HG03342 (cell line): ENCODE measurements around the gene TBCD.
A peak's percentile ranks its signal among the peaks of the same experiment; 100 is the strongest.
"Not testable (repeated sequence)": the region's sequence is repeated elsewhere in the genome, so short reads cannot be mapped to it uniquely, and the experiment has no call there.

Experiments used
- ATAC-seq: cut with Tn5 transposase; IDR thresholded peaks from one replicate; pipeline ENCODE4 v1.9.1; 2021; ENCODE audit warnings: mild to moderate bottlenecking, moderate library complexity; ENCODE audit not compliant: unreplicated experiment

The TBCD gene

DNA sequence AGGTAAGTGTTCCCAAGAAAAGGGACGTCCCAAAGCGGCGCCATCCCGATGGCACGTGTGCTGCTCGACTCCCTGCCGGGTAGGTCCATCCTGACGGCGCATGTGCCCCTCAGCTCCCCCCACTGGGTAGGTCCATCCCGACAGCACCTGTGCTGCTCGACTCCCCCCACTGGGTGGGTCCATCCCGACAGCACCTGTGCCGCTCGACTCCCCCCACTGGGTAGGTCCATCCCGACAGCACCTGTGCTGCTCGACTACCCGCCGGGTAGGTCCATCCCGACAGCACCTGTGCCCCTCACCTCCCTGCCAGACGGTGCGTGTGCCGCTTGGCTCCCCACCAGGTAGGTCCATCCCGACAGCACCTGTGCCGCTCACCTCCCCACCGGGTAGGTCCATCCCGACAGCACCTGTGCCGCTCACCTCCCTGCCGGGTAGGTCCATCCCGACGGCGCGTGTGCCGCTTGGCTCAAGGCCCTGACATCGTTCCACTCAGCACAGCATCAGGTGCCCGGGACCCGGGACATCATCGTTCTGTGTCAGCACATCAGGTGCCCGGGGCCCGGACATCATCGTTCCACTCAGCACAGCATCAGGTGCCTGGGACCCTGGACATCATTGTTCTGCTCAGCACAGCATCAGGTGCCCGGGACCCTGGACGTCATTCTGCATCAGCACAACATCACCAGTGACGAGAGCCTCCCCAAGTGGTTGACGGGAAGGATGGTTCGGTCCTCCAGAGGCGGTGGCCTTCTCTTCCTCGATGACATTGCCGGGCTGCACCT is 22.2 kb upstream of the TBCD start:
- no peak for ATAC-seq

DNA sequence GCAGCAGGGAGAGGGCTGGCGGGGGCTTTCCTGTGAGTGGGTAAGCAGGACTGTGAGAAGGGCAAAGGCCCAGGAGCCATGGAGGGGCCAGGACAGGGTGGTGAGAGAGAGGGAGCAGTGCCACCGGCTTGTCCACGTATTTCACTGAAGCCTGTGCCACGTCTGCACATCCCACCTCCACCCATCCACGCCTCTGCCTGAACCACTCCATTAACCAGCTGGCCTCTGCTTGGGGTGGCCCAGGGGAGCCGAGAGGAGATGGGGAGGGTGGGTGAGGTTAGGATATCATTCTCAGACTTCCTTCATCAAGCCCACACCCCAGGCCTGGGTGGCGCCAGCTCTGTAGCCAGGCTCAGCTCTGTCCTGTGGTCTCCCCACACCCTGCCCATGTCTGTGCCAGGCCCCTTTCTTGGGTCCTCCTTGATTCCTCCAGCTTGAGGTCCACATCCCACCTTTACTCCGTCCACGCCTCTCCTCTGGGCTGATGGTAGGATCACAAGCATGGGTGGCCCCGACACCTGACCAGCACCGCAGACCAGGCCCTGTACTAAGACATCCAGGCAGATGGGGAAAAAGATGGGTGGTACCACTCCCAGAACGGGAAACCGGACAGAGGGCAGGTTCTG is 19.6 kb upstream of the TBCD start:
- no peak for ATAC-seq

DNA sequence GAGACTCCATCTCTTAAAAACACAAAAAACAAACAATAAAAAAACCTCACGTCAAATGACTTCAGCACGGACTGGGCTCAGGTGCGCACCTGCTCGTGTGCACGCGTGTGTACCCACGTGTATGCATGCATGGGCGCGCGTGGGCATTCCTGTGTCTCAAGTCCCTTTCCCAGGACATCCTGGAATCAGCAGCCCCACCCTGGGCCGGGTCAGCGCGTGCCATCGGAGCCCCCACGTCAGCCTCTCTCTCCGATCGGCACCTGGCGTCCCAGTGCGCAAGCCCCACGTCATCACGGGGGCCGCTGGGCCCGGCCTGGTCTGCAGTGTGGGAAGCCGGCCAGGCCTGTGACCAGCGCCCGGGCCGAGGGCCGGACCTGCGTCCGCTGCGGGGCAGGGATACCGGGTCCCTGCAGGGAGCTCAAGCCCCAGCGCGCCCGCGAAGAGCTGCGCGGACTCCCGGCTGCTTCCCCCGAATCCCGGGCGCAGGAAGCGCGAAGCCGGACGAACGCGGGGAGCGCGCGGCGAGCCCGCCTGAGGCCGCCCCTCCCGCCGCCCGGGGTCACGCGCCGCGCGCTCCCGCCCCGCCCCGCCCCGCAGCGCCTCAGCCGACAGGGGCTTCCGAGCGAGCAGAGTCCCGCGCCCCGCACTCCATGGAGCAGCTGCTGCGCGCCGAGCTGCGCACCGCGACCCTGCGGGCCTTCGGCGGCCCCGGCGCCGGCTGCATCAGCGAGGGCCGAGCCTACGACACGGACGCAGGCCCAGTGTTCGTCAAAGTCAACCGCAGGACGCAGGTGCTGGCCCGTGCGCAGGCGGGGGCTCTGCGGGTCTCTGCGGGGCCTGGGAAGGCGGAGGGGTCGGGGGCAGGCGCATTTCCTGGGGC is 16.6 kb upstream of the TBCD start, which contains the start of gene FN3K:
TSS of gene FN3K (plus strand) at position 629 of the 880 bp plus-strand sequence. CDS start at position 651, 22 bp downstream.
- ATAC-seq, result no peak

DNA sequence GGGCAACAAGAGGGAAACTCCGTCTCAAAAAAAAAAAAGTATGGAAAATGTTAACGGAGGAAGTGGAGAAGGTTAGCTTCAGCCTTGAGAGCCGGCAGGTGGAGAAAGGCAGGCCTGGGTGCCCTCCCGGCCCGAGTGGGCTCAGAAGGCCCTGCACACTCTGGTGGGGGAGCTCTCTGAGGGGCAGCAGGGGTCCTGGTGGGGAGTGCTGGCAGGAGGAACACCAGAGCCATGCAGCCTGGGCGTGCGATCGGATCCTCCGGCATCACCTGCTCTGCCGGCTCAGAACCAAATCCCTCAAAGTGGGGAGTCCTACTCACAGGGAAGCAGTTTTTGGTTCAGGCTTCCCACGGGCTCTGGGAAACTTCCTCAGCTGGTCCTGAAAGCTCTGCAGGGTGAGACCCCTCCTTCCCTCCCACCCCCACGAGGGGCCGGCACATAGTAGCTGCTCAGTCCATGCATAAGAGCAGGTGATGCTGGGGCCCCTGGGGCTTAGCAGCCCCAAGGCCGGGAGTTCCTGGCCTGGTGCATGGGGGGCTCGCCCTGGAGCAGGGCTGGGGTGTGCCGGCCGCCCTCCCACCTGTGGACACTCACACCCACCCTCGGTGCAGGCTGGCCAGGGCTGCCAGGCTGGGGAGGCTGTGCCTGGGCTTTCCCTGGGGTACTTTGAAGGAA is 15.2 kb upstream of the TBCD start:
- ATAC-seq, result no peak

GRCh38 chr17:82737967-82738877 is 13.6 kb upstream of the TBCD start:
- ATAC-seq, result no peak

DNA sequence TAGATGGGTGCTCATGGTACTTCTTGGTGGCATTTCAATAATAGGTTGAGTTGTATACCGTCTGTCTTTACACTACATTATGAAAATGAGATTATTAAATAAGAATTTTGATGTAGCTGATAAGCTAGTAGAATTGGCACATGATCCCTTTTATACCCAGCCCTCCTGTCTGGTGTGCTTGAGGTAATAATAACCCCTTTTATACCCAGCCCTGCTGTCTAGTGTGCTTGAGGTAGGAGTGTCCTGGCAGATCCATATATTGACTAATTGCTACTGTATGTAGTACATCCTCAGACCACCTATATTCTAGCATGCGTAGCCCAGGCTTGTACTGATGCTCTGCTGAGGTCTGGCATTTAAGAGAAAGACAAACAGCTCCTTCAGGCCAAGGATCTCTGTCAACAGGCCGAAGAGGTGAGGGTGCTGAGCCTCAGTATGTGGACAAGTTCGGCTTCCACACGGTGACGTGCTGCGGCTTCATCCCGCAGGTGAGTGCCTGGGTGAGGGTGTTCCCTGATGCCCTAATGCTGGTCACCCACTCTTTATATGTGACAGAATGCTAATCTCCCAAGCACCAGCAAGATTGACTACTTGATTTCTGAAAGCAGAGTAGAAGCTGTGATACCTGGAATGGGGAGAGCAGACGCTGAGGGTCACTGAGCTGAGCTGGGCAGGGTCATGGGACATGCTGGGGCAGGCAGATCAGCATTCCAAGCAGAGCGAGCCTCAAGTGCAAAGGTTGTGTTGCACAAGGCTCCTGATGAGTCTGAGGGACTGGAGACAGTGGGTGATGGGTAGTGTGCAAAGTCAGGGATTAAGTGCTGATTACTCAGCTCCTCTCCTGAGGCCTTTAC is 10.7 kb upstream of the TBCD start:
- no peak for ATAC-seq

- no peak for ATAC-seq
Measured at GRCh38 chr17:82743344-82744219, 8.3 kb upstream of the TBCD start.

DNA sequence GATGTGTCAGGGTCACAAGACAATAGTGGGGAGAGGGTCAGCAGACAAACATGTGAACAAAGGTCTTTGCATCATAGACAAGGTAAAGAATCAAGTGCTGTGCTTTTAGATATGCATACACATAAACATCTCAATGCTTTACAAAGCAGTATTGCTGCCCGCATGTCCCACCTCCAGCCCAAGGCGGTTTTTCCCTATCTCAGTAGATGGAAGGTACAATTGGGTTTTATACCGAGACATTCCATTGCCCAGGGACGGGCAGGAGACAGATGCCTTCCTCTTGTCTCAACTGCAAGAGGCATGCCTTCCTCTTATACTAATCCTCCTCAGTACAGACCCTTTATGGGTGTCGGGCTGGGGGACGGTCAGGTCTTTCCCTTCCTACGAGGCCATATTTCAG is 7.1 kb upstream of the TBCD start:
- not testable (repeated sequence) for ATAC-seq

GRCh38 chr17:82745524-82745923 is 6.3 kb upstream of the TBCD start:
- ATAC-seq, result no peak

DNA sequence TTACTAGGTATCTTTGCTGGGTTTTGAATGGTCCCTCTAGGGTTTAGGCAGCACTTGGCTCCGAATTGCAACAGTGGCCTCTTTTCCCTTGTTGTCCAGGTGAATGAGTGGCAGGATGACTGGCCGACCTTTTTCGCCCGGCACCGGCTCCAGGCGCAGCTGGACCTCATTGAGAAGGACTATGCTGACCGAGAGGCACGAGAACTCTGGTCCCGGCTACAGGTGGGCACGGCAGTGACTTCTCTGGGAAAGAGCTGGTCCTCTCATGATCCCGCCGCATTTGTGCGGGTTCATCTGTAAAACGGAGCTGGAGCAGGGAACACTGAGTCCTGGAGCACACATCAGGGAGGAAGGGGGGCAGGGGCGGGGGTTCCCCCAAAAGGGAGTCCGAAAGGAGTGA is 3.1 kb upstream of the TBCD start:
- no peak for ATAC-seq

DNA sequence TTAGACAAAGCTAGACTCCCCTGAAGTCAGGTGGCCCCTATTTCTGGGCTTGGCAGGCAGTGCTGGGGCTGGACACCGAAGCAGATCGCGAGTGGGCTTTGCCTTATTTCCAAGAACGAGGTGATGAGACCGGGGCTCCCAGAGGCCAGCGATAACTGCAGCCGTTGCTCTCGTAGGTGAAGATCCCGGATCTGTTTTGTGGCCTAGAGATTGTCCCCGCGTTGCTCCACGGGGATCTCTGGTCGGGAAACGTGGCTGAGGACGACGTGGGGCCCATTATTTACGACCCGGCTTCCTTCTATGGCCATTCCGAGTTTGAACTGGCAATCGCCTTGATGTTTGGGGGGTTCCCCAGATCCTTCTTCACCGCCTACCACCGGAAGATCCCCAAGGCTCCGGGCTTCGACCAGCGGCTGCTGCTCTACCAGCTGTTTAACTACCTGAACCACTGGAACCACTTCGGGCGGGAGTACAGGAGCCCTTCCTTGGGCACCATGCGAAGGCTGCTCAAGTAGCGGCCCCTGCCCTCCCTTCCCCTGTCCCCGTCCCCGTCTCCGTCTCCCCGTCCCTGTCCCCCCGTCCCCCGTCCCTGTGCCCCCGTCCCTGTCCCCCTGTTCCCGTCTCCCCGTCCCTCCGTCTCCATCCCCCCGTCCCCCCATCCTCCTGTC is 1.5 kb upstream of the TBCD start:
- no peak for ATAC-seq

DNA sequence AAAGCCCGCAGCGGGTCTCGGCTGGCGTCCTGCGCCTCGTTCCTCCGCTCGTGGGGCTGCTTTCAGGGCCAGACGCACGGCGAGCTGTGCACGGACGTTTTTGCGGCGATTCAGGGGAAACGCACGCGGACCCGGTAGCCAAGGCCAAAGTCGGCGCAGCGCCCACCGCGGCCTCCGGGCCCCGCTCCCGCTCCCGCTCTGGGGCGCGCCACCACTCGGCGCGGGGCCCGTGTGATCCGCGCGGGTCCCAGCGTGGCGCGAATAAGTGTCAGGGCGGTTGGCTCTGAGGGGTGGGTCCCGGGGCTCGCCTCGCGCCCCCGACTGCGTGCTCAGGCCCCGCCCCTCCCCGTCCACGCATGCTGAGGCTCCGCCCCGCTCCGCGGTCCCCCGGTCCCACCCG is 694 bp upstream of the TBCD start:
- no peak for ATAC-seq

DNA sequence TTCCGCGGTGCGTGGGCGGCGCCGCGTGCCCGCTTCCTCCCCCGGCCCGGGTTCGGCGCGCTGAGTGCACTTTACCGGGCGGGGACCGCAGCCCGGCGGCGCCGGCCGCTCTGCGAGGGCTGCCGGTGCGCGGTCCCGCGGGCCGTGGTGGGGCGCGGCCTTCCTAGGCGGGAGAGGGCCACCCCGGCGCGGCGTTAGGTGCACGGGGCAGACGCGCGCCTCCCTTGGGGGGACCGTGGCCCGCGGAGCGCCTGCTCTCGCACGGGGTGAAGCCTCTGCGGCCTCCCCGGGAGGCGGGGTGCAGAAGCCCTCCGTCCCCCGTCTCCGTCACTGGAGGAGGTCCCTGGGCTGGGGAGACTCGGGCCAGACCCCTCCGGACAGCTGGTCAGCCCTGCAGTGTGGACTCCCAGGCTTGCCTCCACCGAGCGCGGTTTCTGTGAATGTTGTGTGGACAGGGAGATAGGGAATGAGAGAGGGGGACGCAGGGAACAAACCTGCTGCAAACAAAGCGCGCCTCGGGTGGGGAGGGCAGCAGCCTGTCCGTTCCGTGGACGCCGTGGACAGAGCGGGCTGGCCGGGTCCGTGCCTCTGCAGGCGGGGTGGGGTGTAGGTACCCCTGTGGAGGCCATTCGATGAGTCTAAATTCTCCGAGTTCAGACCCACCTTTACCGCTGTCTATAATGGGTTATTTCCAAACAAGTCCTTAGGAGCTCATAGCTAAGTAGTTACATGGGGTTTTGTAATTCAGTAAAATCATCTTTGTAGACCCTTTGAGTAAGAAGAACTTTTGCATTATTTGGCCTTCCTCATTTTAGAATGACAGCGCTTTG is 721 bp downstream of the TBCD start:
- ATAC-seq, result peak; percentile 25

- no peak for ATAC-seq
Measured at GRCh38 chr17:82753201-82753464, 1.3 kb downstream of the TBCD start.

- no peak for ATAC-seq
Measured at GRCh38 chr17:82754297-82755208, 2.7 kb downstream of the TBCD start.

DNA sequence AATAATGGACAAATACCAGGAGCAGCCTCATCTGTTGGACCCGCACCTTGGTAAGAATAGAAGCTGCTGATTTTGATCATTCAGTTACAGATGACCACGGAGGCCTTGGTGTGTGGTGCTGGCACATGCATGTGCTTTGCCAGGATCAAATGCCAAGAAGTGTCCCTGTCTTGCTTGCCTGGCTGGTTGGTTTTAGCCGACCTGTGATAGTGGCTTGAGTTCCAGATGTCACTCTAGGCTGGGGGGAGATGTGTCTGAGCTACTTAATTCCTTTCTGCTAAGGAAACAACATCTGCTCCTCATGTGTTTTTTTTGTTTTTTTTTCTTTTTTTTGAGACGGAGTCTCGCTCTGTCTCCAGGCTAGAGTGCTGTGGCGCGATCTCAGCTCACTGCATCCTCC is 4.3 kb downstream of the TBCD start:
- no peak for ATAC-seq
